ENCODE data around the gene TMEM119.

Gene TMEM119

GRCh38 chr12:108542320-108542719, 55.6 kb downstream of the TMEM119 start:
- no peak overlapping the region for H3K4me3 ChIP-seq (ENCODE audit: low read depth, low read length)

Measured in iPS-11a (cell line).